Fibroblast of the aortic adventitia (primary cell): ENCODE measurements around the gene SLC2A9. TPM values are rescaled to one million over a fixed set of nuclear protein-coding genes. Genes with fewer than 3 reads are reported as not detected.

Experiments
- DNase-seq: peaks from one replicate; pipeline ENCODE4 v3.0.0-alpha.2; 2010; ENCODE audit warnings: low read depth
- H3K4me3 ChIP-seq: 2 replicates; pipeline ENCODE4 v1.5.1; 2011; ENCODE audit warnings: low read depth, mild to moderate bottlenecking, control low read depth, low read length, moderate library complexity
- CTCF ChIP-seq: IDR thresholded peaks from 2 replicates; pipeline ENCODE4 v1.5.1; 2011; ENCODE audit warnings: mild to moderate bottlenecking, low read length, control low read depth, inconsistent platforms; ENCODE audit not compliant: insufficient read depth
- total RNA-seq: library from RNA; depleted of rRNA; stranded (reverse); fragments of >200 nt; gene quantifications from 2 replicates; pipeline ENCODE4 v1.2.3, GENCODE V29; 2012; ENCODE audit warnings: low replicate concordance

Gene SLC2A9
- total RNA-seq, 1 donor, result 0.90 TPM

- no peak overlapping the region for H3K4me3 ChIP-seq
- no peak for TF ChIP-seq CTCF
- no peak for DNase-seq
Measured at GRCh38 chr4:10026485-10026884, 5.2 kb upstream of the SLC2A9 start.

GRCh38 chr4:10025230-10025806 is 4.0 kb upstream of the SLC2A9 start:
- H3K4me3 ChIP-seq, result no peak overlapping the region
- TF ChIP-seq CTCF, result no peak
- DNase-seq, result no peak

- no peak for DNase-seq
- no peak for TF ChIP-seq CTCF
- no peak overlapping the region for H3K4me3 ChIP-seq
Measured at GRCh38 chr4:10024303-10024702, 3.0 kb upstream of the SLC2A9 start.

- no peak for TF ChIP-seq CTCF
- no peak for DNase-seq
Measured at GRCh38 chr4:10023806-10024205, 2.5 kb upstream of the SLC2A9 start.

GRCh38 chr4:10023050-10023419 is 1.7 kb upstream of the SLC2A9 start:
- H3K4me3 ChIP-seq, result no peak overlapping the region
- DNase-seq, result no peak
- no peak for TF ChIP-seq CTCF

More at GRCh38 chr4:10023806-10024205, 2.5 kb upstream of the SLC2A9 start:
- H3K4me3 ChIP-seq, result no peak overlapping the region

GRCh38 chr4:10022346-10023049 is 1.2 kb upstream of the SLC2A9 start:
- DNase-seq, result no peak
- no peak overlapping the region for H3K4me3 ChIP-seq
- TF ChIP-seq CTCF, result no peak
